ENCODE measurements around the gene RNF144A.

DNA sequence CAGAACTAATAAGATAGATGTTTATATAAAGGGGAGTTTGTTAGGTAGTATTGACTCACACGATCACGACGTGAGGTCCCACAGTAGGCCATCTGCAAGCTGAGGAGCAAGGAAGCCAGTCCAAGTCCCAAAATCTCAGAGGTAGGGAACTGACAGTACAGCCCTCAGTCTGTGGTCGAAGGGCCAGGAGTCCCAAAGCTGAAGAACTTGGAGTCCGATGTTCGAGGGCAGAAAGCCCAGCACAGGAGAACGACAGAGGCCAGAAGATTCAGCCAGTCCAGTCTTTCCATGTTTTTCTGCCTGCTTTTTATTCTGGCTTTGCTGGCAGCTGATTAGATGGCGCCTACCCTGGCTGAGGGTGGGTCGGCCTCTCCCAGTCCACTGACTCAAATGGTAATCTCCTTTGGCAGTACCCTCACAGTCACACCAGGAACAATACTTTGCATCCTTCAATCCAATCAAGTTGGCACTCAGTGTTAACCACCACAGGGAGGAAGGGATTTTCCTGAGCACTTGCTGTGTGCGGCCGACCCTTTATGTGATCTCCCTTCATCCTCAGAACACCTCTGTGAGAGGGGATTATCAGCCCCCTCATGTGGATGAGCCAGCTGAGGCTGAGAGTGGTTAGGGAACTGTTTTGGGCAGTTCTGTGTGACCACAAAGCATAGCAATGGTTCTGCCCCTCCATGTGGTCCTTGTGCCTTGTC is 78.3 kb downstream of the RNF144A start:
- TF ChIP-seq, protein P1, sequence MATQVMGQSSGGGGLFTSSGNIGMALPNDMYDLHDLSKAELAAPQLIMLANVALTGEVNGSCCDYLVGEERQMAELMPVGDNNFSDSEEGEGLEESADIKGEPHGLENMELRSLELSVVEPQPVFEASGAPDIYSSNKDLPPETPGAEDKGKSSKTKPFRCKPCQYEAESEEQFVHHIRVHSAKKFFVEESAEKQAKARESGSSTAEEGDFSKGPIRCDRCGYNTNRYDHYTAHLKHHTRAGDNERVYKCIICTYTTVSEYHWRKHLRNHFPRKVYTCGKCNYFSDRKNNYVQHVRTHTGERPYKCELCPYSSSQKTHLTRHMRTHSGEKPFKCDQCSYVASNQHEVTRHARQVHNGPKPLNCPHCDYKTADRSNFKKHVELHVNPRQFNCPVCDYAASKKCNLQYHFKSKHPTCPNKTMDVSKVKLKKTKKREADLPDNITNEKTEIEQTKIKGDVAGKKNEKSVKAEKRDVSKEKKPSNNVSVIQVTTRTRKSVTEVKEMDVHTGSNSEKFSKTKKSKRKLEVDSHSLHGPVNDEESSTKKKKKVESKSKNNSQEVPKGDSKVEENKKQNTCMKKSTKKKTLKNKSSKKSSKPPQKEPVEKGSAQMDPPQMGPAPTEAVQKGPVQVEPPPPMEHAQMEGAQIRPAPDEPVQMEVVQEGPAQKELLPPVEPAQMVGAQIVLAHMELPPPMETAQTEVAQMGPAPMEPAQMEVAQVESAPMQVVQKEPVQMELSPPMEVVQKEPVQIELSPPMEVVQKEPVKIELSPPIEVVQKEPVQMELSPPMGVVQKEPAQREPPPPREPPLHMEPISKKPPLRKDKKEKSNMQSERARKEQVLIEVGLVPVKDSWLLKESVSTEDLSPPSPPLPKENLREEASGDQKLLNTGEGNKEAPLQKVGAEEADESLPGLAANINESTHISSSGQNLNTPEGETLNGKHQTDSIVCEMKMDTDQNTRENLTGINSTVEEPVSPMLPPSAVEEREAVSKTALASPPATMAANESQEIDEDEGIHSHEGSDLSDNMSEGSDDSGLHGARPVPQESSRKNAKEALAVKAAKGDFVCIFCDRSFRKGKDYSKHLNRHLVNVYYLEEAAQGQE (IDR thresholded peaks at IDR 0.05; ENCODE audit: low read depth) = no peak
- TF ChIP-seq EP300 (IDR thresholded peaks at IDR 0.05; ENCODE audit: borderline replicate concordance) (no peak), TEAD4 (IDR thresholded peaks at IDR 0.05) (no peak), CEBPB (IDR thresholded peaks at IDR 0.05) (no peak), RAD21 (IDR thresholded peaks at IDR 0.05; ENCODE audit: low read depth) (no peak)

Measured in Ishikawa (cell line).